GM12864 (cell line): Measurements from ENCODE around the gene PIGA.
"Not testable (repeated sequence)": the region's sequence is repeated elsewhere in the genome, so short reads cannot be mapped to it uniquely, and the experiment has no call there.

Source experiments
- DNase-seq: peaks from one replicate; pipeline ENCODE4 v3.0.0-alpha.2; 2011; ENCODE audit warnings: low read depth
- H3K4me3 ChIP-seq: 2 replicates; pipeline ENCODE4 v1.5.1; 2011; ENCODE audit warnings: mild to moderate bottlenecking, low read depth, low read length, control low read depth
- TF ChIP-seq, protein P1 (sequence below): IDR thresholded peaks from 2 replicates; pipeline ENCODE4 v1.5.1; 2011; ENCODE audit warnings: low read depth, mild to moderate bottlenecking, moderate library complexity, low read length, control low read depth, inconsistent platforms; ENCODE audit errors: missing control alignments

The PIGA gene

DNA sequence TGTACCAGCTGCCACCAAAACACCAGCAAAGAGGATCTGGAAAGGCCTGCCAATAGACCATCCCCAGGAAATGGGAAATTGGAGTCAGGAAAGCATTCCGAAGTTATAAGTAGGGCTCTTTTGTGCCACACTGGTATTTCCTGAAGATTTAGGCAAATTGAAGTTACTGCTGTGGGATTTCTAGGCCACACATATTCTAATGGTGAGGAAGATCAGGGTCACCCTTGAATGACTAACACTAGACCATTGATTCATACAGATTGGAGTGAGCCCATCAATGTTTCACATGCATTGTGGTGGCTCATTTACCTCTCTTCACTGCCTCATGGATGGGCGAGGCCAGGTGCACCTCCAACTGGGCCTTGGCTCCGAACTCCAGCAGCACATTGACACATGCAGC is 42.5 kb downstream of the PIGA start:
- TF ChIP-seq, protein P1, sequence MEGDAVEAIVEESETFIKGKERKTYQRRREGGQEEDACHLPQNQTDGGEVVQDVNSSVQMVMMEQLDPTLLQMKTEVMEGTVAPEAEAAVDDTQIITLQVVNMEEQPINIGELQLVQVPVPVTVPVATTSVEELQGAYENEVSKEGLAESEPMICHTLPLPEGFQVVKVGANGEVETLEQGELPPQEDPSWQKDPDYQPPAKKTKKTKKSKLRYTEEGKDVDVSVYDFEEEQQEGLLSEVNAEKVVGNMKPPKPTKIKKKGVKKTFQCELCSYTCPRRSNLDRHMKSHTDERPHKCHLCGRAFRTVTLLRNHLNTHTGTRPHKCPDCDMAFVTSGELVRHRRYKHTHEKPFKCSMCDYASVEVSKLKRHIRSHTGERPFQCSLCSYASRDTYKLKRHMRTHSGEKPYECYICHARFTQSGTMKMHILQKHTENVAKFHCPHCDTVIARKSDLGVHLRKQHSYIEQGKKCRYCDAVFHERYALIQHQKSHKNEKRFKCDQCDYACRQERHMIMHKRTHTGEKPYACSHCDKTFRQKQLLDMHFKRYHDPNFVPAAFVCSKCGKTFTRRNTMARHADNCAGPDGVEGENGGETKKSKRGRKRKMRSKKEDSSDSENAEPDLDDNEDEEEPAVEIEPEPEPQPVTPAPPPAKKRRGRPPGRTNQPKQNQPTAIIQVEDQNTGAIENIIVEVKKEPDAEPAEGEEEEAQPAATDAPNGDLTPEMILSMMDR: no peak
- DNase-seq: no peak
- no peak overlapping the region for H3K4me3 ChIP-seq

DNA sequence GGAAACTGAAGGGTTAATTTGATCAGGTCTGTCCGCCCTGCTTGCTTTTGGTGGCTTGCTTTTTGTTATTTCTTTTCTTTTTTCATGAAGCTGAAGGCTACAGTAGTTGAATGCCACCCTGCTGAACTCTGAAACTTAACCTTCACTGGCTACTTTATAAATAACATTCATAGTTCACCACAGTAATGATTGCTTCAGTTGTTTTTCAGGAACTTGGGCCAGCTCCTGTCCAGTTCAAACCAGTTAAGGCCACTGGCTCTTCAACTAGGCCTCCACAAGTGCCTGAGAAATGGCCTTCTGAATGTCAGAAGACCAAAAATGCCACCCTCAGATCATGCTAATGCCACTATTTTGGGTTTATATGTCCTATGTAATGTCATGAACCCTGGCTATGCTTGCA is 57.7 kb downstream of the PIGA start:
- TF ChIP-seq, protein P1: no peak
- DNase-seq: no peak
- no peak overlapping the region for H3K4me3 ChIP-seq

DNA sequence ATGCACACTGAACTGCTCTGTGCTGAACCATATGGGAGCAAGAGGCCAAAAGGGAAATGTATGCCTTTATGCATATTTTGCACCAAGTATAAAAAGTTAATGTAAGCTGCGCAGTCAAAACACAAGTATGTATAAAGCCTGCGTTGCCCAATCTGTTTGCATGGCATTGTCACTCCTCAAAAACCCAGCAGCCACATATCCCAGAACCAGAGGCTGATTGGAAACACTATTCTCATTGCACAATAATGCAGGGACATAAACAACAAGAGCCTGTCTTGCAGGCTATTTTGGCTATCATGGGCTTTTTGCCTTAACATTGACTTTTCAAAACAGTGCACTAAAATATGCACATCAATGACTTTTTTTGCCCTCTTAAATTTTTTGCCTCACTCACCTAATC is 60.4 kb downstream of the PIGA start:
- no peak overlapping the region for H3K4me3 ChIP-seq
- TF ChIP-seq, protein P1: no peak
- no peak for DNase-seq

DNA sequence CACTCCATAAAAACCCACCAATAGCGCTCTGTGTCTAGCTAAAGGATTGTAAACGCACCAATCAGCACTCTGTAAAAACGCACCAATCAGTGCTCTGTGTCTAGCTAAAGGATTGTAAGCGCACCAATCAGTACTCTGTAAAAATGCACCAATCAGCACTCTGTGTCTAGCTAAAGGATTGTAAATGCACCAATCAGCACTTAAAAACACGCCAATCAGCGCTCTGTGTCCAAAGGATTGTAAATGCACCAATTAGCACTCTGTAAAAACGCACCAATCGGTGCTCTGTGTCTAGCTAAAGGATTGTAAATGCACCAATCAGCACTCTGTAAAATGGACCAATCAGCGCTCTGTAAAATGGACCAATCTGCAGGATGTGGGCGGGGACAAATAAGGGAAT is 62.0 kb downstream of the PIGA start:
- H3K4me3 ChIP-seq, DNase-seq: not testable (repeated sequence)

DNA sequence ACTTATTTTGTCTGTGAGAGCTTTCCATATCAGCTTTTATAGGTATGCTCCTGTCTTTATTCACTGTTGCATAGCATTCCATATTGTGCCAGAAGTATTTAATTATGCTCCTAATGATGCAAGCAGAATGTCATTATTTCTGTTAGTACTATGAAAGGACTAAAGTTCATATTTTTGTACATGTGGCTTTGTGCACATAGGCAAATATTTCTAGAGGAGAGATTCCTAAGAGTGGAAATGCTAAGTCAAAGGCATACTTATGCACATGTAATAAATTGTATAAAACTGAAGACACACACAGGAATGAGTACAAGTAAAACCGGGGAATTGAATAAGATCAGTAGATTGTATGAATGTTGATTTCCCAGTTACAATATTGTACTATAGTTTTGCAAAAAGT is 63.6 kb downstream of the PIGA start:
- no peak for DNase-seq
- TF ChIP-seq, protein P1: no peak
- H3K4me3 ChIP-seq: no peak overlapping the region

DNA sequence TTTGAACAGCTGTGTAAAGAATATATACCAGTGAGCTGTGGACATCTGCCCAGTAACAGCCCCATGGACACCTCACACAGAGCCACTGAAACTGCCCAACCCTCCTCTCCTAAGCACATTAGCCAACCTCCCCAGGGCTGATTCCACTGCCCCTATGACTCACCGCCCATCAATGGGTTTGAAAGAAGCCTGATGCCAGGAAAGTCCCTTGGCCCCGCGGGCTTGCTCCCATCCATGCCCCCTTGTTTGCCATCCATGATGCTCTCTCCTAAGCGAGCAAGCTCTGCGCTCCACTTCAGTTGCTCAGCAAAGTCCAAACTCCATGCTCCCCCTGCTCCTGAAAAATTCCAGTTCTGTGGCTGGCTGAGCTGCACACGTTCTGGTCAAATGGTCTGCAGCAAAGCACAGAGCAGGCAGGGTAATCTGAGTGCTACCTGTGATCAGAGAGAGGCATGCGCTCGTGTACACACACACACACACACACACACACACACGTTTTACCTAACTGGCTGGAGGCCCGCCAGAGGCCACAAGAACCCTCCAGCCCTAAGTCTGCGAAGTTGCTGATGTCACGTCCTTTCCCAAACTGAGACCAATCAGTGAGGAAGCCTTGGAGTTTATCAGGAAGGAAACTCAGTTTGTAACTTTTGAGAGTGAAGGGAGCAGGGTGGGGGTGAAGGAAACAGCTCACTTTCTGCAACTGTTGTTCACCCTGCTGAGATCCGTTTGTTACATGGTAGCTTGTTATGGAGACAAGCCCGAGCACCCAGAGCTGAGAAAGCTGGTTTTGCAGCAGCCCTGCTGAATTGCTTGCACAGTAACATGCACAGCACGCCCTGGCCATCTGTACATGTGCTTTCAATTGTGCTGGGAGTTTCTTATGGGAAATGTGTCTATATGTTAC is 65.5 kb downstream of the PIGA start, which contains the start of gene ASB9:
TSS of gene ASB9 (minus strand) at position 466 of the 904 bp plus-strand sequence. CDS start at position 257, 209 bp downstream.
- TF ChIP-seq, protein P1: no peak
- no peak for DNase-seq
- H3K4me3 ChIP-seq: no peak within 1 kb of the TSS
